Articular chondrocyte of knee joint (primary cell): ENCODE measurements around the gene NLN. TPM values are rescaled to one million over a fixed set of nuclear protein-coding genes. Genes with fewer than 3 reads are reported as not detected.

Source experiments
- total RNA-seq: library from RNA; depleted of rRNA; stranded (reverse); fragments of >200 nt; gene quantifications from 2 replicates; pipeline ENCODE4 v1.2.3, GENCODE V29; 2012

Gene NLN
- 41.0 and 59.8 TPM in 2 replicates for total RNA-seq

DNA sequence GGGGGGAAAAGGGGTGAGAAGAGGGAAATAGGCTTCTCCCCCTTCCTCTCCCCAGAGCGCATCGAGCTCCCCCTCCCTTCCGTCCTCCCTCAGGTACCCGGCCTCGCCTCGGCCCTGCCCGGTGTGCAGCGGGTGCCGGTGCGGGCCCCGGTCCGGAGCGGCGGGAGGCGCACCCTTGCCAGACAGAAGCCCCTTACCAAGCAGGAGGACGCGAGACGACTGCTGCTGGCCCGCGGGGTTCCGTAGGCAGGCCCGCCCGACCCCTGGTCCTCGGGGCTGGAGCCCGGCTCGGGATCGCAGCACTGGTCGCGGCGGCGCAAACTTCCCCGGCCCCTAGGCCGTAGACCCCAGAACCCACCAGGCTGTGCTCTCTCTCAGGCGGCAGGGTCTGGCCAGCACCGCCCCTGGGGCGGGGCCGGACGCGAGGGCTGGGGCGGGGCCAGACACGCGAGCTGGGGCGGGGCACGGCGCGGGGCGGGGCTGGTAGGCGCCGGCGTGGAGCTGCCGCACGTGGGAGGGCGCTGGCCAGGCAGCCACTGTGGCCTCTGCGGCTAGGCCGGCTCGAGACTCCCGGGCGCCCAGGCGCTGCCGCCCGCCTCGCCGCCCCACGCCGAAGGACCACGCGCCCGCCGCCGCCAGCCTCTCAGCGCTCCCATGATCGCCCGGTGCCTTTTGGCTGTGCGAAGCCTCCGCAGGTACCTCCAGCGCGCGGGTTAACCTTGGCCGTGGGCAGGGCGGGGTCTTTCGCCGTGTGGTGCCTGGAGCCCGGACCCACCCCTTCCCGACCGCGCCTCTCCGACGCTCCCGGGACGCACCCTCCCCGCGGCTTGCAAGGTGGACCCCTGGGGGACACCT is at the start of gene NLN, which contains the start of gene SGTB:
NLN (plus strand) TSS at position 486 of the 855 bp plus-strand sequence; CDS start at position 655, 169 bp downstream.
SGTB (minus strand) TSS at position 390 of the 855 bp plus-strand sequence. CDS start 1,302 bp downstream, outside the sequence.

Other genes with a start within 250 kb of the NLN start
- gene ADAMTS6, start 240.3 kb upstream of the NLN start, total RNA-seq: 113 and 165 TPM in 2 replicates
- gene CENPK, start 159.0 kb upstream of the NLN start, total RNA-seq: 13.3 and 16.1 TPM in 2 replicates
- 58.9 and 61.5 TPM in 2 replicates for gene PPWD1, start 158.9 kb upstream of the NLN start, total RNA-seq
- 30.2 and 31.6 TPM in 2 replicates for gene TRIM23, start 97.9 kb upstream of the NLN start, total RNA-seq
- gene SHLD3, start 97.2 kb upstream of the NLN start, total RNA-seq: 5.5 TPM in 2 replicates
- gene TRAPPC13, start 97.2 kb upstream of the NLN start, total RNA-seq: 29.1 and 32.7 TPM in 2 replicates
- gene SGTB, start 96 bp upstream of the NLN start, total RNA-seq: 58.7 and 59.2 TPM in 2 replicates
- 330 and 367 TPM in 2 replicates for gene ERBIN, start 204.4 kb downstream of the NLN start, total RNA-seq